GM19452 (cell line): ENCODE measurements around the gene ZIM2.
"Not testable (repeated sequence)": the region's sequence is repeated elsewhere in the genome, so short reads cannot be mapped to it uniquely, and the experiment has no call there.

ENCODE experiments used
- ATAC-seq: cut with Tn5 transposase; IDR thresholded peaks from one replicate; pipeline ENCODE4 v1.9.1; 2021; ENCODE audit not compliant: unreplicated experiment

Gene ZIM2

GRCh38 chr19:56840451-56841192, at the start of gene ZIM2, which contains the start of gene PEG3:
TSS of gene ZIM2 (minus strand) at chr19:56840726. CDS start at chr19:56824277, 16,449 bp downstream.
TSS of gene PEG3 (minus strand) at chr19:56840726. CDS start at chr19:56824655, 16,071 bp downstream.
- no peak for ATAC-seq

DNA sequence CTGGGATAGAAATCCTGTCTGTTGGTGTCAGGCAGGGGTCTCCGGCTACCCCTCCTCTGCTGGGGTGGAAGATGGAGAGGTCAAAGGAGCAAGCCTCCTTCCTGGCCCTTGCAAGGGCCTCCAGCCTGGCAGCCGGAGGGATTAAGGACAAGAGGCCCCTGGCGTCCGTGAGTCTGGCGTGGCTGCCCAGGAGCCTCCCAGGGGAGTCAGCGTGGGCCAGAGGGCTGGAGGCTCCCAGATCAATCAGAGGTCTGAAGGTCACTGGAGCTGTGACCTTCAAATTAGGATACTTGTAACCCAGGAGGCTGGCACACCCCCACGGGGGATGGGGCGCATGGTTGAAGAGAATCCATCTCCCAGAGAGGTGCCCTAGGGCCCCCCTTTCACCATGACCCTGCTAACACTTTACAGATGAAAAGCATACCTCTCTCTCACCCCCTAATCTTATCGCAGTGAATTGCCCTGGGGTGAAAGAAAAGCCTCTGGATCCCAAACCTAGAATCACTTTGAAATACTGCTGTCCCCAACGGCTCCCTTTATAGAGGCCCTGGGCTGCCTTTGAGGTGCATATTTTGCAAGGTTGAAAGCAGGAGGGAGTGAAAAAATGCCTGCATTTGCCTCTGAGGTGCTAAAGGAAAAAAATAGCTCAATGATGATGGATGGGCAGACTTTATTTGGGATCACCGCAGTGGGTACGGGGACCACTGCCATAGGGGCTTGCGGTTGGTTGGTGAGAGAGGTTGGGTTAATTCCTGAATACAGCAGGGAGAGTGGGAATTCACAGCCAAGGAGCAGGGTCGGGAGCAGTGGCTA, 44.9 kb upstream of the ZIM2 start:
- ATAC-seq, result no peak

DNA sequence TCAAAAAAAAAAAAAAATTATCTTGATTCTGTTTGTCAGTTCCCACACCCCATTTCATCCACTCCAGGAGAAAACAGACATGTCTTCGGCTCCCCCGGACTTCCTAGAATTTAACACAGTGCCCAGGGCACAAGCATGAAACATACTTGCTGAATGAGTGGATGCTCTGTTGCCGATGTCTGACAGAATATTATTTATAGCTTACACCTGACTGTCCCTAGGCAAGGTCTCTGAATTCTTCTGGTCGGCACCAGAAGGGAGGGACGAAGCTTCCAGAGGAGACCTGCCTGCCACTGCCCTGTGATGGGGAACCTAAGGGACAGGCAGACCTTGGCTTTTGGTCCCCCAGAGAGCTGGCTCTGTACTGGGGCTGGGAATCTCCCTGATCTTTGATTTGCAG, 43.9 kb upstream of the ZIM2 start:
- ATAC-seq, result no peak

GRCh38 chr19:56880592-56881190, 40.2 kb upstream of the ZIM2 start:
- ATAC-seq, result no peak

- ATAC-seq, result no peak
These were observed 36.7 kb upstream of the ZIM2 start for GRCh38 chr19:56877069-56877715.

DNA sequence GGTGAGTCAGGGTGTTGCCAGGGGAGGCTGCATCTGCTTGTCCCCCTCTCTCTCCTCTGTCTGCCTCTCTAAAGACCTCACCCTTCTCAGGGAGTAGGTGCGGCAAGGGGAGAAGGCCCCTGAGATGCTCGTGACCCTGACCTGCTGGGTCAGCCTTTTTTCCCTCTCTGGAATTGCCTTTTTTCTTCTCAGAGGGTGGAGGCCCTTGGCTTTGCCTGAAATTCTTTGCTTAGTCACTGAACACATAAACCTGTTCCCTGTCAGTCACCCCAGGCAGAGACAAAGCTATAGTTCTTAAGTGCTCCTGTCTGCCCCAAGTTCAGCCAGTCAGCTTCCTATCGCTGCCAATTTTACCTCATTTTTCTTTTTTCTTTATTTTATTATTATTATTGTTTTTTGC, 35.2 kb upstream of the ZIM2 start:
- no peak for ATAC-seq

- no peak for ATAC-seq
These were observed 34.0 kb upstream of the ZIM2 start for GRCh38 chr19:56874530-56874929.

GRCh38 chr19:56873493-56873892, 33.0 kb upstream of the ZIM2 start:
- ATAC-seq, result no peak

- ATAC-seq, result no peak
These were observed 29.4 kb upstream of the ZIM2 start for GRCh38 chr19:56869886-56870285.

DNA sequence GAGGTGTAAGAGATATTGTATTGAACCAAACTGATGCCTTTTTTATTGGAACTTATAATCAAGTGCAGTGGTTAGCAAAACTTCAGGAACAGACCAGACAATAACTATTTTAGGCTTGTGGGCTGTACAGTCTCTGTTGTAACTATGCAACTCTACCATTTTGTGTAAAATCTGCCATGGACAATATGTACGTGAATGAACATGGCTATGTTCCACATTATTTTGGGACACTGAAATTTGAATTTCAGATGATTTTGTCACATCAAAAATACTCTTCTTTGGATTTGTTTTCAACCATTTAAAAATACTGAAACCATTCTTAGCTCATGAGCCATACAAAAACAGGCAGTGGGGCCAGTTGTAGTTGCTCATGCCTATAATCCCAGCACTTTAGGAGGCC, 27.9 kb upstream of the ZIM2 start:
- no peak for ATAC-seq

DNA sequence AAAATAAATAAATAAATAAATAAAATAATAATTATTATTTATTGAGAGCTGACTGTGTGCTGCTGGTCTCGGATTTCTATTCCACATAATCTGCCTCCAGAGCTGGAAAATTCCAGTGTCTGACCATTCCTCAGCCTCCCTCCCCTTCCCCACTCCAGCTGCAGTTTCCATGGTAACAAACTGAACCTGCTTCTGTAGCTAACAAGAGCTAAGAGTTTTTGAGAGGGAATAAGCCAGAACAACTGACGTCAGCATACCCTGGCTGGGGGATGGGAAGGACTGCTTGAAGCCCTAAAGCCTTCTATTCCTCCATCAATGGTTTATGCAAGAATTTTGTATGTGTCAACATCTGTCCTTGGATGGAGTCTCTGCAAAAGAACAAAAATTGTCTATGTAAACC, 26.0 kb upstream of the ZIM2 start:
- ATAC-seq, result no peak

DNA sequence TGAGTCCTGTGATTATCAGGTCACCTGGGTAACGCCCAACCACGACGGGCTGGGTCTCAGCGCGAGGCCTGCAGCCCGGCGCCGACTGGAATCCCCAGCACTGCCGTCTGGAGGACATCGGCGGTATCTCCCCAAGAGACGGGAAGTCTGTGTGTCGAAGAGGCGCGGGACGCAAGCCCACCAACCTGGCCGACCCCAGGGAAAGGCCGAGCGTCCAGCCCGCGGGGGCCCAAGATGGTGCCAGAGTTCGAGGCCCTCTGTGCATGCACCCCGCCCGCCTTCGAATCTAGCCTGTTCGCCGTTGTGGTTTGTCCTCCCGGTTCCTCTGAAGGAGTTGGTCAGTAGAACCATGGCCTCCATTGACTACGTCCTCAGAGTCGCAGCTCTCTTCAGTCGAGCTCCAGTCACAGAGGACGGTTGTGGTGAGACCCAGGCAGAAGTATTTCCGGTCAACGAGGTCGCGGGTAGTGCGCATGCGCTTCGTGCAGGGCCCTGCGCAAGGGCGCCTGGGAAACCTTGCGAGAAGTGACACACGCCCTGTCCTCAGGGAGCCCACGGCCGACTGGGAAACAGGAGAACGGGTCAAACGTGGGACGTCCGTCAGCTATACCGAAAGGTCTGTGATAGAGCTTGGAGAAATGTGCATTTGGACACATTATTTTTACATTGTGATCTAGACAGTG, 24.1 kb upstream of the ZIM2 start:
- ATAC-seq, result no peak

- ATAC-seq, result no peak
These were observed 22.2 kb upstream of the ZIM2 start for GRCh38 chr19:56862741-56863140.

DNA sequence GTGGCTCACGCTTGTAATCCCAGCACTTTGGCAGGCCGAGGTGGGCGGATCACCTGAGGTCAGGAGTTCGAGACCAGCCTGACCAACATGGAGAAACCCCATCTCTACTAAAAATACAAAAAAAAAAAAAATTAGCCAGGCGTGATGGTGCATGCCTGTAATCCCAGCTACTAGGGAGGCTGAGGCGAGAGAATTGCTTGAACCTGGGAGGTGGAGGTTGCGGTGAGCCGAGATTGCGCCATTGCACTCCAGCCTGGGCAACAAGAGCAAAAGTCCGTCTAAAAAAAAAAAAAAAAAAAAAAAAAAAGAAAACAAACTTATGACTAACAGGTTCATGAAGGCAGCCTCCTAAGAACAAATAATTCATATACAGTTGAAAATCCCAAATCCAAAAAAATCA, 19.9 kb upstream of the ZIM2 start:
- ATAC-seq, result not testable (repeated sequence)

DNA sequence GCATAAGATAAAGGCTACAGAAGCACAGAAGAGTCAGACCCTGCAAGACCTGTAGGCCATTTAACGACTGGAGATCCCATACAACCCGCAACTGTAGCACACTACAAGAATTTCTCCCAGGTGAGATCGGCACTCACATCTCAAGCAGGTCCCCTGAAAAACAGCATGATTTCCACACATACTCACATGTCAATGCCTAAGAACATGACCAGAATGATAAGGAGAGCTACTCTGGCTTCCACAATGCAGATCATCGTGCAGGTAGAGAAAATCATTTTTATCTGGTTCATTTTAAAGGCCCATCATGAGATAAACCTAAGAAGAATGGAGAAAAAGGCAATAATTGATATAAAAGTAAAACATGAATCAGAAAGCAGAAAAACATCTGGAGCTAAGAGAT, 17.5 kb upstream of the ZIM2 start:
- no peak for ATAC-seq

DNA sequence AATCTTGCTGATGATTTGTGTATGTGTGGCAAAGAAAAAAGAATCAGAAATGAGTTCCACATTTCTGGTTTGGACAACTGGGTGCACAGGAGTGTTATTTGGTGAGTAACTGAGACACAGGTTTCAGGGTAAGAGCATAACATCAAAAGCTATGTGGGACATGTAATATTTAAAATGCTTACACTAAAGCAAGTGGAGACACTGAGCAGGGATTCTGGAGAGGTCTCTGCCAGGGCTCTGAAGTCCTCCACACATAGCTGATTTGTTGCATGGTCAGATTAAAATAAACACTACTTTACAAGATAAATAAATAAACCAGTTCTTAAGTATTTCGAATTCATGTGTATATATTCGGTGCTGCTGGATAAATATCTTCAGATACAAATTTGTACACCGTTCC, 16.3 kb upstream of the ZIM2 start:
- ATAC-seq, result no peak

DNA sequence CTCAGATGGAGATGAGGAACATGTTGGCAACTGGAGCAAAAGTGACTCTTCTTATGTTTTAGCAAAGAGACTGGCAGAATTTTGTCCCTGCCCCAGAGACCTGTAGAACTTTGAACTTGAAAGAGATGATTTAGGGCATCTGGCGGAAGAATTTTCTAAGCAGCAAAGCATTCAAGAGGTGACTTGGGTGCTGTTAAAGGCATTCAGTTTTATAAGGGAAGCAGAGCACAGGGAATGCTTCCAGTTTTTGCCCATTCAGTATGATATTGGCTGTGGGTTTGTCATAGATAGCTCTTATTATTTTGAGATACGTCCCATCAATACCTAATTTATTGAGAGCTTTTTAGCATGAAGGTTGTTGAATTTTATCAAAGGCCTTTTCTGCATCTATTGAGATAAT, 11.8 kb upstream of the ZIM2 start:
- ATAC-seq, result not testable (repeated sequence)

GRCh38 chr19:56848166-56848565, 7.6 kb upstream of the ZIM2 start:
- no peak for ATAC-seq

DNA sequence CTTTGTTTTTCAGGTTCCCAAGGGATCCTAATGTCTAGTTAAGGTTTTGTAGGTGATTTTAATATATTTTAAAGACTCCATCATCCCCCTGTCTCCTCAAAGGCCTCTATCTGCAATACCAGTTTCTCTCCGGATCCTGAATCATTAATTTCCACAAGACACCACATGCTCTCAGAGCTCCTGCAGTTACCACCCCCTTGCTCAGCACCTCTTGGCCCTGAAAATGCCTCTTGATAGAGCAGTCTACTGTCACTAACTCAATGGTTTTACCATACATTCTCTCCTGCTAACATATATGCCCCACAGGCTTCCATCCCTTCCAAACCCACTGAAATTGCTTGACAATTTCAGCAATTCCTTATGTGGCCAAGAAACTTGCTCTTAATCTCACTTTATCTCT, 1.9 kb upstream of the ZIM2 start:
- no peak for ATAC-seq

GRCh38 chr19:56841193-56841543, 642 bp upstream of the ZIM2 start:
- no peak for ATAC-seq
